ENCODE data around the gene RALGAPA2.

GRCh38 chr20:20531283-20531682 is 181.2 kb downstream of the RALGAPA2 start:
- no peak for TF ChIP-seq CTCF (IDR thresholded peaks at IDR 0.05)
- no peak for TF ChIP-seq POLR2A (IDR thresholded peaks at IDR 0.05; ENCODE audit: low read length)
- TF ChIP-seq MAX (IDR thresholded peaks at IDR 0.05): no peak
- no peak for TF ChIP-seq RCOR1 (IDR thresholded peaks at IDR 0.05; ENCODE audit: low read depth, low read length)
- no peak for TF ChIP-seq NPAS2 (CRISPR knock-in tag; IDR thresholded peaks at IDR 0.05; ENCODE audit: borderline replicate concordance)
- no peak for TF ChIP-seq POLR2AphosphoS2 (conservative IDR thresholded peaks at IDR 0.05; ENCODE audit: low read length)
- no peak for TF ChIP-seq RAD21 (conservative IDR thresholded peaks at IDR 0.05 in 1 of 2, IDR thresholded peaks at IDR 0.05 in 1 of 2)
- TF ChIP-seq ELK1 (IDR thresholded peaks at IDR 0.05; ENCODE audit: low read depth, low read length): no peak
- TF ChIP-seq ESRRA (IDR thresholded peaks at IDR 0.05; ENCODE audit: borderline replicate concordance, low read length): no peak
- TF ChIP-seq HMGXB4 (CRISPR knock-in tag; IDR thresholded peaks at IDR 0.05; ENCODE audit: borderline replicate concordance): no peak
- TF ChIP-seq MYC (IDR thresholded peaks at IDR 0.05; ENCODE audit: borderline replicate concordance, low read length): no peak
- no peak for TF ChIP-seq TP53 (CRISPR knock-in tag; IDR thresholded peaks at IDR 0.05)
- TF ChIP-seq SMC3 (IDR thresholded peaks at IDR 0.05): no peak
